GM19328 (cell line): ENCODE measurements around the gene TMPRSS6.

ENCODE experiments used
- ATAC-seq: cut with Tn5 transposase; IDR thresholded peaks from one replicate; pipeline ENCODE4 v1.9.1; 2021; ENCODE audit warnings: mild to moderate bottlenecking, moderate library complexity; ENCODE audit not compliant: unreplicated experiment

Gene TMPRSS6

GRCh38 chr22:37053310-37054055 lies 56.0 kb downstream of the TMPRSS6 start:
- ATAC-seq: no peak

- ATAC-seq: no peak
These were observed 56.9 kb downstream of the TMPRSS6 start for GRCh38 chr22:37052386-37053309.

- ATAC-seq: no peak
These were observed 57.8 kb downstream of the TMPRSS6 start, which contains the start of gene KCTD17 for GRCh38 chr22:37051391-37052385. KCTD17 (plus strand) TSS chr22:37051742; CDS start chr22:37051761, 19 bp downstream.

GRCh38 chr22:37050913-37051312 lies 58.6 kb downstream of the TMPRSS6 start:
- no peak for ATAC-seq

- no peak for ATAC-seq
These were observed 60.3 kb downstream of the TMPRSS6 start for GRCh38 chr22:37049224-37049623.

GRCh38 chr22:37048133-37048532 lies 61.4 kb downstream of the TMPRSS6 start:
- ATAC-seq: no peak

- no peak for ATAC-seq
These were observed 62.5 kb downstream of the TMPRSS6 start for GRCh38 chr22:37047006-37047405.

- ATAC-seq: no peak
These were observed 62.9 kb downstream of the TMPRSS6 start for GRCh38 chr22:37046589-37046988.

- no peak for ATAC-seq
These were observed 63.6 kb downstream of the TMPRSS6 start for GRCh38 chr22:37045958-37046357.

GRCh38 chr22:37044634-37045625 lies 64.6 kb downstream of the TMPRSS6 start:
- ATAC-seq: no peak

- ATAC-seq: no peak
These were observed 65.5 kb downstream of the TMPRSS6 start for GRCh38 chr22:37043828-37044538.

GRCh38 chr22:37043209-37043827 lies 66.2 kb downstream of the TMPRSS6 start:
- ATAC-seq: no peak

GRCh38 chr22:37039466-37039865 lies 70.0 kb downstream of the TMPRSS6 start:
- ATAC-seq: no peak

- ATAC-seq: no peak
These were observed 71.8 kb downstream of the TMPRSS6 start for GRCh38 chr22:37037669-37038068.

GRCh38 chr22:37036655-37037377 lies 72.7 kb downstream of the TMPRSS6 start:
- ATAC-seq: no peak

- ATAC-seq: no peak
These were observed 75.7 kb downstream of the TMPRSS6 start for GRCh38 chr22:37033605-37034430.
